ENCODE results near the gene CXCL16.

DNA sequence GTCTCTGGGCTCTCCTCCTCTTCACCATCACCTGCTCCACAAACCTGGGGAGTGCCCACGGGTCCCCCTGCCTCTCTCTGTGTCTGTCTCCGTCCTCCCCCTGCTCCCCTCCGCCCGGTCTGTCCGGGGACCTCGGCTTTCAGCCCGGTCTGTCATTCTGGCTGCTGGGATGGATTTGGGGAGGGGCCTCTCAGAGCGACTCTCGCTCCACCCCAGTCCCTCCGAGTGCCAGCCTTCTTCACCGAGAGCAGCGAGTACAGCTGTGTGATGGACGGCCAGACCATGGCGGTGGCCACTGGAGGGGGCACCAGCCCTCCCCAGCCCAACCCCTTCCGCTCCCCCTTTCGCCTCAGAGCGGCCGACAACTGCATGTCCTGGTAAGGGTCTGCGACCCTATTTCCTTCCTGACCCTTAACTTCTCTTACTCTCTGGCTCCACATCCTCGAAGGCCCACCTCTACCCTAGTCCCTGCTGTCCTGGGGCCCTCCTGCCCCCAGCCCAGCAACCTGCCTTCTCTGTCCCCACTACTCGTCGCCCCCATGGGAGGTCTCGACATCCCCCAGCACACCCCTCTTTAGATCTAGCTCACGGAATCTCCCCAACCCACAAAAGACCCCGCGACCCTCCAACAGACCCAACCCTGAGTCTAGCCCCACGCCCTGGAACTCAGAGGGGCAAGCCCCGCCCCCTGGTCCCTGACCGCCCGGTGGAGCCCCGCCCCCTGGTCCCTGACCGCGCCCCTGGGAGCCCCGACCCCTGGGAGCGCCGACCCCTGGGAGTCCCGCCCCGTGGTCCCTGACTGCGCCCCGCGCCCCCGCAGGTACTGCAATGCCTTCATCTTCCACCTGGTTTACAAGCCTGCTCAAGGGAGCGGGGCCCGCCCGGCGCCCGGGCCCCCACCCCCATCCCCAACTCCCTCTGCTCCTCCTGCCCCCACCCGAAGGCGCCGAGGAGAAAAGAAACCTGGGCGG lies 5.6 kb upstream of the CXCL16 start:
- TF ChIP-seq EP300 (IDR thresholded peaks at IDR 0.05; ENCODE audit: borderline replicate concordance) = no peak
- no peak for TF ChIP-seq RAD21 (IDR thresholded peaks at IDR 0.05; ENCODE audit: low read depth)
- TF ChIP-seq CREB1 (IDR thresholded peaks at IDR 0.05; ENCODE audit: low read depth) = no peak
- TF ChIP-seq, protein P1, sequence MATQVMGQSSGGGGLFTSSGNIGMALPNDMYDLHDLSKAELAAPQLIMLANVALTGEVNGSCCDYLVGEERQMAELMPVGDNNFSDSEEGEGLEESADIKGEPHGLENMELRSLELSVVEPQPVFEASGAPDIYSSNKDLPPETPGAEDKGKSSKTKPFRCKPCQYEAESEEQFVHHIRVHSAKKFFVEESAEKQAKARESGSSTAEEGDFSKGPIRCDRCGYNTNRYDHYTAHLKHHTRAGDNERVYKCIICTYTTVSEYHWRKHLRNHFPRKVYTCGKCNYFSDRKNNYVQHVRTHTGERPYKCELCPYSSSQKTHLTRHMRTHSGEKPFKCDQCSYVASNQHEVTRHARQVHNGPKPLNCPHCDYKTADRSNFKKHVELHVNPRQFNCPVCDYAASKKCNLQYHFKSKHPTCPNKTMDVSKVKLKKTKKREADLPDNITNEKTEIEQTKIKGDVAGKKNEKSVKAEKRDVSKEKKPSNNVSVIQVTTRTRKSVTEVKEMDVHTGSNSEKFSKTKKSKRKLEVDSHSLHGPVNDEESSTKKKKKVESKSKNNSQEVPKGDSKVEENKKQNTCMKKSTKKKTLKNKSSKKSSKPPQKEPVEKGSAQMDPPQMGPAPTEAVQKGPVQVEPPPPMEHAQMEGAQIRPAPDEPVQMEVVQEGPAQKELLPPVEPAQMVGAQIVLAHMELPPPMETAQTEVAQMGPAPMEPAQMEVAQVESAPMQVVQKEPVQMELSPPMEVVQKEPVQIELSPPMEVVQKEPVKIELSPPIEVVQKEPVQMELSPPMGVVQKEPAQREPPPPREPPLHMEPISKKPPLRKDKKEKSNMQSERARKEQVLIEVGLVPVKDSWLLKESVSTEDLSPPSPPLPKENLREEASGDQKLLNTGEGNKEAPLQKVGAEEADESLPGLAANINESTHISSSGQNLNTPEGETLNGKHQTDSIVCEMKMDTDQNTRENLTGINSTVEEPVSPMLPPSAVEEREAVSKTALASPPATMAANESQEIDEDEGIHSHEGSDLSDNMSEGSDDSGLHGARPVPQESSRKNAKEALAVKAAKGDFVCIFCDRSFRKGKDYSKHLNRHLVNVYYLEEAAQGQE (IDR thresholded peaks at IDR 0.05; ENCODE audit: low read depth) = no peak
- no peak for TF ChIP-seq TAF1 (IDR thresholded peaks at IDR 0.05; ENCODE audit: low read depth)
- TF ChIP-seq YY1 (IDR thresholded peaks at IDR 0.05; ENCODE audit: low read depth) = no peak
- TF ChIP-seq EGR1 (IDR thresholded peaks at IDR 0.05) = no peak
- TF ChIP-seq, protein P2, sequence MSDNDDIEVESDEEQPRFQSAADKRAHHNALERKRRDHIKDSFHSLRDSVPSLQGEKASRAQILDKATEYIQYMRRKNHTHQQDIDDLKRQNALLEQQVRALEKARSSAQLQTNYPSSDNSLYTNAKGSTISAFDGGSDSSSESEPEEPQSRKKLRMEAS (IDR thresholded peaks at IDR 0.05) = no peak
- TF ChIP-seq CEBPB (IDR thresholded peaks at IDR 0.05) = no peak
- TF ChIP-seq, protein P3, sequence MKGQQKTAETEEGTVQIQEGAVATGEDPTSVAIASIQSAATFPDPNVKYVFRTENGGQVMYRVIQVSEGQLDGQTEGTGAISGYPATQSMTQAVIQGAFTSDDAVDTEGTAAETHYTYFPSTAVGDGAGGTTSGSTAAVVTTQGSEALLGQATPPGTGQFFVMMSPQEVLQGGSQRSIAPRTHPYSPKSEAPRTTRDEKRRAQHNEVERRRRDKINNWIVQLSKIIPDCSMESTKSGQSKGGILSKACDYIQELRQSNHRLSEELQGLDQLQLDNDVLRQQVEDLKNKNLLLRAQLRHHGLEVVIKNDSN (IDR thresholded peaks at IDR 0.05) = no peak
- no peak for TF ChIP-seq FOXM1 (IDR thresholded peaks at IDR 0.05; ENCODE audit: borderline replicate concordance, low read depth)
